Suprapubic skin (tissue), 4 donors: ENCODE measurements around the gene TMED10. TPM values are rescaled to one million over a fixed set of nuclear protein-coding genes. Genes with fewer than 3 reads are reported as not detected.

Experiments used
- DNase-seq, 2 donors: peaks; one replicate each; pipeline ENCODE4 v3.0.0-alpha.2; 2019; ENCODE audit warnings: low spot score in 2 of 2
- H3K27ac ChIP-seq: fragments of 200-600 bp; sonication (generic); one replicate; pipeline ENCODE4 v1.5.1; 2019
- H3K27me3 ChIP-seq: fragments of 200-600 bp; sonication (generic); one replicate; pipeline ENCODE4 v1.5.1; 2019
- H3K36me3 ChIP-seq: fragments of 200-600 bp; sonication (generic); one replicate; pipeline ENCODE4 v1.5.1; 2019
- H3K4me1 ChIP-seq: fragments of 200-600 bp; sonication (generic); one replicate; pipeline ENCODE4 v1.5.1; 2019
- H3K4me3 ChIP-seq: fragments of 200-600 bp; sonication (generic); one replicate; pipeline ENCODE4 v1.5.1; 2019; ENCODE audit warnings: mild to moderate bottlenecking
- H3K9me3 ChIP-seq: fragments of 200-600 bp; sonication (generic); one replicate; pipeline ENCODE4 v1.5.1; 2019
- EP300 ChIP-seq: sonication (generic); formaldehyde crosslinking; IDR thresholded peaks from one replicate; pipeline ENCODE4 v1.6.1; 2017; ENCODE audit warnings: antibody characterized with exemption
- POLR2A ChIP-seq, 2 donors: fragments of 450-650 bp; IDR thresholded peaks; one replicate each; pipeline ENCODE4 v1.6.1; 2017; ENCODE audit warnings: antibody characterized with exemption in 2 of 2, mild to moderate bottlenecking in 2 of 2, moderate library complexity in 2 of 2
- POLR2AphosphoS5 ChIP-seq, 3 donors: sonication (generic); formaldehyde crosslinking; IDR thresholded peaks; one replicate each; pipeline ENCODE4 v1.6.1; 2017; ENCODE audit warnings: antibody characterized with exemption in 3 of 3
- WGBS: methylation state at CpG from one replicate; pipeline ENCODE4 v1.1.5; 2018; 5-methylcytosine and 5-hydroxymethylcytosine counted together
- total RNA-seq, 4 donors: library from RNA; depleted of rRNA; stranded (reverse); fragments of >200 nt; gene quantifications; one replicate each; pipeline ENCODE4 v1.1.0, GENCODE V29; 2016
- TF ChIP-seq, protein P1 (sequence below), 2 donors: fragments of 200-600 bp in 1 of 2; fragments of 450-650 bp in 1 of 2; sonication (generic) in 1 of 2; IDR thresholded peaks; one replicate each; pipeline ENCODE4 v1.5.1; 2016 to 2019; ENCODE audit warnings: antibody characterized with exemption in 2 of 2, mild to moderate bottlenecking in 1 of 2, moderate library complexity in 1 of 2

TMED10 gene
- total RNA-seq, 4 donors from 2014 or later, result 123 to 235 (median 198) TPM

DNA sequence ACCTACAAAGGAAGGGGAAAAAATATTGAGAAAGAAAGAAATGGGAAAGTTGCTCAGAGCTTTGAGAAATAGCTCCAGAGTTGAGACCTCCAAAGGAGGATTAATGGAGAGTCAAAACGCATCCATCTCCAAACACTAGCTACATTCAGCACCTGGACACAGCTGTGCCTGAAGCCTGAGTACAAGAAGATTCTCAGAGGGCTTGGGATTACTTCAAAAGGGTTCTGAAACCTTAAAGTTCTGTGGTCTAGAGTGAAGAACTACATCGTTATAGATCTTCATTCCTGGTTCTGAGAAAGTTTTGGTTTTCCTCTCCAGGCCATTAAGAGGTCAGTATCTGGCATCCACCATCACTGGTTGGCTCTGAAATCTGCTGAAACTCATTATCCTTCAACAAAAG is 10.5 kb upstream of the TMED10 start:
- Histone ChIP-seq H3K4me1 (peaks cover 12% of the 10 kb centered on the region), H3K27me3 (no peaks in the 10 kb centered on the region), H3K9me3 (no peaks in the 10 kb centered on the region), H3K27ac (no peak overlapping the region), H3K36me3 (no peaks in the 10 kb centered on the region), H3K4me3 (no peak overlapping the region)
- no peak for TF ChIP-seq EP300
- TF ChIP-seq, protein P1, sequence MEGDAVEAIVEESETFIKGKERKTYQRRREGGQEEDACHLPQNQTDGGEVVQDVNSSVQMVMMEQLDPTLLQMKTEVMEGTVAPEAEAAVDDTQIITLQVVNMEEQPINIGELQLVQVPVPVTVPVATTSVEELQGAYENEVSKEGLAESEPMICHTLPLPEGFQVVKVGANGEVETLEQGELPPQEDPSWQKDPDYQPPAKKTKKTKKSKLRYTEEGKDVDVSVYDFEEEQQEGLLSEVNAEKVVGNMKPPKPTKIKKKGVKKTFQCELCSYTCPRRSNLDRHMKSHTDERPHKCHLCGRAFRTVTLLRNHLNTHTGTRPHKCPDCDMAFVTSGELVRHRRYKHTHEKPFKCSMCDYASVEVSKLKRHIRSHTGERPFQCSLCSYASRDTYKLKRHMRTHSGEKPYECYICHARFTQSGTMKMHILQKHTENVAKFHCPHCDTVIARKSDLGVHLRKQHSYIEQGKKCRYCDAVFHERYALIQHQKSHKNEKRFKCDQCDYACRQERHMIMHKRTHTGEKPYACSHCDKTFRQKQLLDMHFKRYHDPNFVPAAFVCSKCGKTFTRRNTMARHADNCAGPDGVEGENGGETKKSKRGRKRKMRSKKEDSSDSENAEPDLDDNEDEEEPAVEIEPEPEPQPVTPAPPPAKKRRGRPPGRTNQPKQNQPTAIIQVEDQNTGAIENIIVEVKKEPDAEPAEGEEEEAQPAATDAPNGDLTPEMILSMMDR (IDR thresholded peaks at IDR 0.05), result no peak
- no peak for TF ChIP-seq POLR2AphosphoS5 (IDR thresholded peaks at IDR 0.05)
- TF ChIP-seq POLR2A (IDR thresholded peaks at IDR 0.05), result no peak
- WGBS, result 83% methylated on average over 2 of the region's 2 CpGs
- no peak for DNase-seq

DNA sequence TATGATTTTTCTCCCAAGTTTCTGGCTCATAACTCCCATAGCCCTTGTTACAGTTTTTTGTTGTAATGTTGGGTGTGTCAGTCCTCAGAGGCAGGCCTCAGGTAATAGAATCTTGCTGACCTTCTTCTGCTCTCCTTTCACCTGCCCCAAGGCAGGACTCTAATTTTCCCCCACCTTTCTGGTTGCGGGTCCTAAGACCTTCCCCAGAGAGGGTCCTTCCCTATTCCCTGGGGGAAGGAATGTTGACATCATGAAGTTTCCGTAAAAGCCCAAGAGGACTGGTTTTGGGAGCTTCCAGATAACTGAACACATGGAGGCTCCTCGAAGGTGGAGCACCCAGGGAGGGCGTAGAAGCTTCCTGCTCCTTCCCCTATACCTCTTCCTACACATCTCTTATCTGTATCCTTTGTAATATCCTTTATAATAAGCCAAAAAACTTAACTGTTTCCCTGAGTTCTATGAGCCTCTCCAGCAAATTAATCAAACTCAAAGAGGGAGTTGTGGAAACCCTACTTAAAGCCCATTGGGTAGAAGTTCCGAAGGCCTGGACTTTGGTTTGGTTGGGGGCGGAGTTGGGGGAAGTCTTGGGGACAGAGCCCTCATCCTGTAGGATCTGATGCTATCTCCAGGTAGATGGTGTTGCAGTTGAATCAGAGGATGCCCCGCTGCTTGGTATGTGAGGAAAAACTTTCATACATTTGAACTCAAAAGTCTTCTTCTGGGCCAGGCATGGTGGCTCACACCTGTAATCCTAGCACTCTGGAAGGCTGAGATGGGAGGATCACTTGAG is 9.0 kb upstream of the TMED10 start:
- 90% methylated on average over 7 of the region's 7 CpGs for WGBS
- TF ChIP-seq, protein P1 (IDR thresholded peaks at IDR 0.05), result no peak
- no peak for TF ChIP-seq EP300
- no peak for TF ChIP-seq POLR2AphosphoS5 (IDR thresholded peaks at IDR 0.05)
- TF ChIP-seq POLR2A (IDR thresholded peaks at IDR 0.05), result no peak
- no peak overlapping the region for H3K4me3 ChIP-seq
- H3K9me3 ChIP-seq, result no peaks in the 10 kb centered on the region
- H3K36me3 ChIP-seq, result no peaks in the 10 kb centered on the region
- peaks cover 12% of the 10 kb centered on the region for H3K4me1 ChIP-seq
- H3K27ac ChIP-seq, result no peak overlapping the region
- no peak for DNase-seq
- no peaks in the 10 kb centered on the region for H3K27me3 ChIP-seq

DNA sequence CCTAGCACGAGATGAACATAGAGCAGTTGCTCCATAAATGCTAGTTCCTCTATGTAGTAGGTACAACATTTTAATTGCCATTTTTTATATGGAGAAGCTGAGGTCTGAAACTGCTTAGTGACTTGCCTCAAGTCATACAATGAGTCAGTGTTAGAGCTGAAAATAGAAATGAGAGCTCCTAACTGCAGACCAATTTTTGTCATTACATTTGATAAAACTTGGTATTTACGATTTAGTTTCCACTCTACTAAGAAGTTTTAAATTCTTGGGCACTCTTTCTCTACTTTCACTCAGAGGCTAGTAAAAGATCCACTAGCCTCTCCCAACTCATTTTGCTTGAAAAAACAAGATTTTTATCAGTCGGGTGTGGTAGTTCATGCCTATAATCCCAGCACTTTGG is 8.1 kb upstream of the TMED10 start:
- no peaks in the 10 kb centered on the region for H3K36me3 ChIP-seq
- H3K4me3 ChIP-seq, result no peak overlapping the region
- no peak for DNase-seq
- WGBS, result 39% methylated on average over 3 of the region's 3 CpGs
- H3K4me1 ChIP-seq, result peaks cover 12% of the 10 kb centered on the region
- no peak for TF ChIP-seq EP300
- no peak for TF ChIP-seq POLR2AphosphoS5 (IDR thresholded peaks at IDR 0.05)
- TF ChIP-seq, protein P1 (IDR thresholded peaks at IDR 0.05), result no peak
- no peak for TF ChIP-seq POLR2A (IDR thresholded peaks at IDR 0.05)
- no peaks in the 10 kb centered on the region for H3K9me3 ChIP-seq
- peak overlapping the region; percentile 40 for H3K27ac ChIP-seq
- no peaks in the 10 kb centered on the region for H3K27me3 ChIP-seq

DNA sequence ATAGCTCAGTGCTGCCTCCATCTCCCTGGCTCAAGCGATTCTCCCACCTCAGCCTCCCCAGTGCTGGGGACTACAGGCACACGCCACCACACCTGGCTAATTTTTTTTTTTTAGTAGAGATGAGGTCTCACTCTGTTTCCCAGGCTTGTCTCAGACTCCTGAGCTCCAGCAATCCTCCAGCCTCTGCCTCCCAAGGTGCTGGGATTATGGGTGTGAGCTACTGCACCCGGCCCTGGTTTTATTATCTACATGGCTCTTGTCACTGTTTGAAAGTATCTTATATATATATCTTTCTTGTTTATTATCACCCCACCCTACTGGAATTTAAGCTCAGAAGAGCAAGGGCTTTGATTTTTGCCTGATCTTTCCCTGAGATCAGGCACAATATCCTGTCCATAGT is 7.6 kb upstream of the TMED10 start:
- TF ChIP-seq, protein P1 (IDR thresholded peaks at IDR 0.05), result no peak
- TF ChIP-seq POLR2AphosphoS5 (IDR thresholded peaks at IDR 0.05), result no peak
- no peak for TF ChIP-seq POLR2A (IDR thresholded peaks at IDR 0.05)
- TF ChIP-seq EP300, result no peak
- H3K27me3 ChIP-seq, result no peaks in the 10 kb centered on the region
- 86% methylated on average over 3 of the region's 3 CpGs for WGBS
- H3K4me1 ChIP-seq, result peaks cover 12% of the 10 kb centered on the region
- no peak overlapping the region for H3K27ac ChIP-seq
- no peaks in the 10 kb centered on the region for H3K9me3 ChIP-seq
- DNase-seq, result no peak
- no peaks in the 10 kb centered on the region for H3K36me3 ChIP-seq
- no peak overlapping the region for H3K4me3 ChIP-seq

DNA sequence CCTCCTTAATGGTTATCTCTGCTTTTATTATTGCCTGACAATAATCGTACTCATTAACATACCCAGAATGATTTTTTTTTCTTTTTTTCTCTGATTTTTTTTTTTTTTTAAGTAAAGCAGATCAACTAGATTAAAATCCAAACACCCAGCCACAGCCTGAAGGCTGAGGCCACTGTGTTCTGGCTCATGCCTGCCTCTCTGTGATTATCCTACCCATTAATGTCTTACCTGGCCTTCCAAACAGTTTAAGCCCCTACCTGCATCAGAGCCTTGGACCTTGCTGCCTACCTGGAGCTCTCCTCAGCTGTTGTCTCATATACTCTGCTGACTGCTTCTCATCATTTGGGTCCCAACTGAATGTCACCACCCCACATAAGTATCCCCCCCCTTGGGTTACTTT is 6.8 kb upstream of the TMED10 start:
- Histone ChIP-seq H3K4me1 (peaks cover 12% of the 10 kb centered on the region), H3K27ac (peak overlapping the region; percentile 48), H3K4me3 (no peak overlapping the region), H3K27me3 (no peaks in the 10 kb centered on the region), H3K9me3 (no peaks in the 10 kb centered on the region), H3K36me3 (no peaks in the 10 kb centered on the region)
- WGBS, result 50% methylated on average over 1 of the region's 1 CpG
- no peak for DNase-seq
- TF ChIP-seq, protein P1 (IDR thresholded peaks at IDR 0.05), result no peak
- no peak for TF ChIP-seq POLR2A (IDR thresholded peaks at IDR 0.05)
- no peak for TF ChIP-seq EP300
- no peak for TF ChIP-seq POLR2AphosphoS5 (IDR thresholded peaks at IDR 0.05)
